IMR-90 (cell line): ENCODE data around the gene EYS.

Source experiments
- POLR2A ChIP-seq: IDR thresholded peaks from 2 replicates; pipeline ENCODE4 v1.6.1; 2012; ENCODE audit warnings: mild to moderate bottlenecking, low read depth, low read length
- TF ChIP-seq, protein P1 (sequence below): conservative IDR thresholded peaks from 2 replicates; pipeline ENCODE4 v1.5.1; 2012; ENCODE audit warnings: mild to moderate bottlenecking, low read depth, low read length, improper control_type of control experiment

- TF ChIP-seq, protein P1, sequence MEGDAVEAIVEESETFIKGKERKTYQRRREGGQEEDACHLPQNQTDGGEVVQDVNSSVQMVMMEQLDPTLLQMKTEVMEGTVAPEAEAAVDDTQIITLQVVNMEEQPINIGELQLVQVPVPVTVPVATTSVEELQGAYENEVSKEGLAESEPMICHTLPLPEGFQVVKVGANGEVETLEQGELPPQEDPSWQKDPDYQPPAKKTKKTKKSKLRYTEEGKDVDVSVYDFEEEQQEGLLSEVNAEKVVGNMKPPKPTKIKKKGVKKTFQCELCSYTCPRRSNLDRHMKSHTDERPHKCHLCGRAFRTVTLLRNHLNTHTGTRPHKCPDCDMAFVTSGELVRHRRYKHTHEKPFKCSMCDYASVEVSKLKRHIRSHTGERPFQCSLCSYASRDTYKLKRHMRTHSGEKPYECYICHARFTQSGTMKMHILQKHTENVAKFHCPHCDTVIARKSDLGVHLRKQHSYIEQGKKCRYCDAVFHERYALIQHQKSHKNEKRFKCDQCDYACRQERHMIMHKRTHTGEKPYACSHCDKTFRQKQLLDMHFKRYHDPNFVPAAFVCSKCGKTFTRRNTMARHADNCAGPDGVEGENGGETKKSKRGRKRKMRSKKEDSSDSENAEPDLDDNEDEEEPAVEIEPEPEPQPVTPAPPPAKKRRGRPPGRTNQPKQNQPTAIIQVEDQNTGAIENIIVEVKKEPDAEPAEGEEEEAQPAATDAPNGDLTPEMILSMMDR = no peak
- no peak for TF ChIP-seq POLR2A
Observed at GRCh38 chr6:64776359-64776758, 930.7 kb downstream of the EYS start.
